Kidney (tissue), 14 donors: ENCODE measurements around the gene GLUD2. TPM values are rescaled to one million over a fixed set of nuclear protein-coding genes. Genes with fewer than 3 reads are reported as not detected.

ENCODE experiments used
- DNase-seq, 5 donors: peaks; one replicate each; pipeline ENCODE4 v3.0.0-alpha.2; 2013 to 2020
- FAIRE-seq: peaks from 2 replicates; lab custom pipeline; 2012; peaks lifted over from hg19 to GRCh38; lab: Jason Lieb, UNC
- H3K27ac ChIP-seq, 2 donors: one replicate each; pipeline ENCODE4 v1.7.0; 2013; ENCODE audit warnings: low read depth in 2 of 2, low read length in 2 of 2, inconsistent platforms in 1 of 2
- H3K27me3 ChIP-seq: one replicate; pipeline ENCODE4 v1.7.1; 2013; ENCODE audit warnings: low read length, inconsistent platforms; ENCODE audit not compliant: control insufficient read depth, insufficient read depth
- H3K36me3 ChIP-seq, 3 donors: one replicate each; pipeline versions ENCODE4 v1.7.0 to v1.7.1; 2013; ENCODE audit warnings: low read length in 3 of 3, control low read depth in 1 of 3, inconsistent platforms in 1 of 3; ENCODE audit not compliant: insufficient read depth in 3 of 3, control insufficient read depth in 2 of 3
- H3K4me1 ChIP-seq, 3 donors: one replicate each; pipeline versions ENCODE4 v1.7.0 to v1.7.1; 2013; ENCODE audit warnings: low read length in 3 of 3, inconsistent platforms in 1 of 3, low read depth in 1 of 3; ENCODE audit not compliant: control insufficient read depth in 2 of 3, insufficient read depth in 2 of 3
- H3K4me3 ChIP-seq, 3 donors: one replicate each; pipeline versions ENCODE4 v1.7.0 to v1.8.1; 2013; ENCODE audit warnings: low read length in 3 of 3, control low read depth in 1 of 3, inconsistent platforms in 1 of 3
- H3K9ac ChIP-seq, 3 donors: one replicate each; pipeline versions ENCODE4 v1.7.0 to v1.7.1; 2013; ENCODE audit warnings: low read length in 3 of 3, control low read depth in 1 of 3, inconsistent platforms in 1 of 3
- H3K9me3 ChIP-seq, 3 donors: one replicate each; pipeline versions ENCODE4 v1.7.0 to v1.7.1; 2013; ENCODE audit warnings: low read length in 3 of 3, control low read depth in 1 of 3, inconsistent platforms in 1 of 3; ENCODE audit not compliant: control insufficient read depth in 2 of 3, insufficient read depth in 1 of 3
- CTCF ChIP-seq: IDR thresholded peaks from 3 replicates; pipeline ENCODE4 v1.5.1; 2012; ENCODE audit warnings: mild to moderate bottlenecking, moderate library complexity, borderline replicate concordance; ENCODE audit not compliant: insufficient read depth; ENCODE audit errors: extremely low read depth
- intact Hi-C: fragments of 100-400 bp; cut with DNase I; formaldehyde crosslinking; loops from one replicate; pipeline ENCODE4 v1.11.1; 2022
- polyA plus RNA-seq: library from polyadenylated mRNA; stranded (reverse); fragments of 350-450 nt; fragmentation: Illumina TruSeq; extraction: RNeasy Lipid Tissue Mini Kit (QIAGEN cat#74804); gene quantifications from one replicate; pipeline ENCODE4 v1.2.3, GENCODE V29; 2014; ENCODE audit warnings: low read depth, low replicate concordance; ENCODE audit not compliant: insufficient read depth
- total RNA-seq: library from RNA; stranded (reverse); fragmentation: NEBNext Ultra II Directional; extraction: Animal tissue kit (Norgen Biotek cat#: 25700); gene quantifications from one replicate; pipeline ENCODE4 v1.2.1, GENCODE V29; 2021
- donor health status: control.
- donor health status: control.
- donor health status: control.
- donor health status: control.
- donor health status: control.
- donor health status: DM: yes; HTN: yes; CAD: no.
- donor health status: Normal renal cell carcinoma (clear cell type).

GLUD2 gene
- total and polyA plus RNA-seq, 2 donors from 2014 or later: 2.6 to 3.2 TPM

GRCh38 chrX:121084903-121085611, 37.6 kb downstream of the GLUD2 start:
- H3K4me3 ChIP-seq: no peak overlapping the region
- no peak for TF ChIP-seq CTCF
- no peak overlapping the region for H3K9ac ChIP-seq
- H3K9me3 ChIP-seq: no peaks in the 10 kb centered on the region
- no peak overlapping the region for H3K27ac ChIP-seq
- FAIRE-seq (no peak), DNase-seq (no peak)
- no peaks in the 10 kb centered on the region for H3K27me3 ChIP-seq
- peaks cover 0 to 2% (median 0%) of the 10 kb centered on the region in 3 donors for H3K4me1 ChIP-seq
- H3K36me3 ChIP-seq: no peaks in the 10 kb centered on the region
- intact Hi-C loops: no loop called here

- no peak for TF ChIP-seq CTCF
- H3K36me3 ChIP-seq: no peaks in the 10 kb centered on the region
- no peak overlapping the region for H3K4me3 ChIP-seq
- intact Hi-C loops: no loop called here
- no peak overlapping the region for H3K27ac ChIP-seq
- no peaks in the 10 kb centered on the region for H3K27me3 ChIP-seq
- no peak overlapping the region for H3K9ac ChIP-seq
- FAIRE-seq: no peak
- H3K4me1 ChIP-seq: peaks cover 0 to 2% (median 0%) of the 10 kb centered on the region in 3 donors
- H3K9me3 ChIP-seq: no peaks in the 10 kb centered on the region
- no peak for DNase-seq
Observed at GRCh38 chrX:121085612-121086010, 38.2 kb downstream of the GLUD2 start.

- TF ChIP-seq CTCF: no peak
- Histone ChIP-seq H3K36me3 (no peaks in the 10 kb centered on the region), H3K4me3 (no peak overlapping the region), H3K4me1 (no peaks in the 10 kb centered on the region), H3K27ac (no peak overlapping the region), H3K9ac (no peak overlapping the region), H3K9me3 (no peaks in the 10 kb centered on the region), H3K27me3 (no peaks in the 10 kb centered on the region)
- intact Hi-C loops: no loop called here
- FAIRE-seq: no peak
- DNase-seq: no peak
Observed at GRCh38 chrX:121093011-121093410, 45.6 kb downstream of the GLUD2 start.

Other genes starting within 250 kb of the GLUD2 start
- not detected for gene CT47B1, start 171.7 kb upstream of the GLUD2 start, total RNA-seq
- not detected for gene CT47B1, start 171.7 kb upstream of the GLUD2 start, polyA plus RNA-seq
- not detected for gene CT47A11, start 110.5 kb upstream of the GLUD2 start, total RNA-seq
- not detected for gene CT47A11, start 110.5 kb upstream of the GLUD2 start, polyA plus RNA-seq
- gene CT47A10, start 105.6 kb upstream of the GLUD2 start, total RNA-seq: not detected
- gene CT47A10, start 105.6 kb upstream of the GLUD2 start, polyA plus RNA-seq: not detected
- gene CT47A9, start 100.7 kb upstream of the GLUD2 start, total RNA-seq: not detected
- not detected for gene CT47A9, start 100.7 kb upstream of the GLUD2 start, polyA plus RNA-seq
- not detected for gene CT47A8, start 95.9 kb upstream of the GLUD2 start, total RNA-seq
- gene CT47A8, start 95.9 kb upstream of the GLUD2 start, polyA plus RNA-seq: not detected
- gene CT47A7, start 91.0 kb upstream of the GLUD2 start, total RNA-seq: not detected
- gene CT47A7, start 91.0 kb upstream of the GLUD2 start, polyA plus RNA-seq: not detected
- not detected for gene CT47A6, start 86.1 kb upstream of the GLUD2 start, total RNA-seq
- not detected for gene CT47A6, start 86.1 kb upstream of the GLUD2 start, polyA plus RNA-seq
- gene CT47A5, start 81.3 kb upstream of the GLUD2 start, total RNA-seq: not detected
- not detected for gene CT47A5, start 81.3 kb upstream of the GLUD2 start, polyA plus RNA-seq
- gene CT47A4, start 76.4 kb upstream of the GLUD2 start, total RNA-seq: not detected
- not detected for gene CT47A4, start 76.4 kb upstream of the GLUD2 start, polyA plus RNA-seq
- gene CT47A3, start 71.5 kb upstream of the GLUD2 start, total RNA-seq: not detected
- gene CT47A3, start 71.5 kb upstream of the GLUD2 start, polyA plus RNA-seq: not detected
- gene CT47A2, start 66.7 kb upstream of the GLUD2 start, total RNA-seq: not detected
- gene CT47A2, start 66.7 kb upstream of the GLUD2 start, polyA plus RNA-seq: not detected
- gene CT47A1, start 61.9 kb upstream of the GLUD2 start, total RNA-seq: not detected
- gene CT47A1, start 61.9 kb upstream of the GLUD2 start, polyA plus RNA-seq: not detected